Gastroesophageal sphincter (tissue), 3 donors: ENCODE data around the gene ELL2.

Experiments
- EP300 ChIP-seq: sonication (generic); formaldehyde crosslinking; IDR thresholded peaks from one replicate; pipeline ENCODE4 v1.6.1; 2017; ENCODE audit warnings: antibody characterized with exemption, mild to moderate bottlenecking
- POLR2A ChIP-seq, 2 donors: fragments of 450-650 bp; IDR thresholded peaks; one replicate each; pipeline ENCODE4 v1.6.1; 2017; ENCODE audit warnings: antibody characterized with exemption in 2 of 2, mild to moderate bottlenecking in 2 of 2, moderate library complexity in 1 of 2
- POLR2AphosphoS5 ChIP-seq: sonication (generic); formaldehyde crosslinking; IDR thresholded peaks from one replicate; pipeline ENCODE4 v1.6.1; 2017; ENCODE audit warnings: antibody characterized with exemption
- TF ChIP-seq, protein P1 (sequence below), 4 experiments: fragments of 200-600 bp in 2 of 4; fragments of 450-650 bp in 2 of 4; sonication (generic) in 1 of 4; IDR thresholded peaks; one replicate each; pipeline ENCODE4 v1.5.1; 2017 to 2019; ENCODE audit warnings: antibody characterized with exemption in 4 of 4, mild to moderate bottlenecking in 2 of 4, moderate library complexity in 2 of 4

DNA sequence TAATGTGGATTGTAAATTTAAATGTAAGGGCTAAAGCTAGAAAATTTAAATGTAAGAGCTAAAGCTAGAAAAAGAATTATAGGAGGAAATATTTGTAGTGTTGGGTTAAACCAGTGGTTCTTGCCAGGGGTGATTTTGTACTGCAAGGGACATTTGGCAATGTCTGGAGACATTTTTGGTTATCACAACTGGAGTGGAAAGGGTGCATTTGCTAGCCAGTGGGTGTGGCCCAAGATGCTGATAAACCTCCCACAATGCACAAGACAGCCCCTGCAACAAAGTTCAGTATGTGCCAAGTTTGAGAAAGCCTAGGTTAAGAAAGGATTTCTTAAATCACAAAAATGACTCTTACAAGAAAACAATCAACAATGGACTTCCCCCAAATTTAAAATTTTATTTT lies 31.6 kb upstream of the ELL2 start:
- TF ChIP-seq, protein P1, sequence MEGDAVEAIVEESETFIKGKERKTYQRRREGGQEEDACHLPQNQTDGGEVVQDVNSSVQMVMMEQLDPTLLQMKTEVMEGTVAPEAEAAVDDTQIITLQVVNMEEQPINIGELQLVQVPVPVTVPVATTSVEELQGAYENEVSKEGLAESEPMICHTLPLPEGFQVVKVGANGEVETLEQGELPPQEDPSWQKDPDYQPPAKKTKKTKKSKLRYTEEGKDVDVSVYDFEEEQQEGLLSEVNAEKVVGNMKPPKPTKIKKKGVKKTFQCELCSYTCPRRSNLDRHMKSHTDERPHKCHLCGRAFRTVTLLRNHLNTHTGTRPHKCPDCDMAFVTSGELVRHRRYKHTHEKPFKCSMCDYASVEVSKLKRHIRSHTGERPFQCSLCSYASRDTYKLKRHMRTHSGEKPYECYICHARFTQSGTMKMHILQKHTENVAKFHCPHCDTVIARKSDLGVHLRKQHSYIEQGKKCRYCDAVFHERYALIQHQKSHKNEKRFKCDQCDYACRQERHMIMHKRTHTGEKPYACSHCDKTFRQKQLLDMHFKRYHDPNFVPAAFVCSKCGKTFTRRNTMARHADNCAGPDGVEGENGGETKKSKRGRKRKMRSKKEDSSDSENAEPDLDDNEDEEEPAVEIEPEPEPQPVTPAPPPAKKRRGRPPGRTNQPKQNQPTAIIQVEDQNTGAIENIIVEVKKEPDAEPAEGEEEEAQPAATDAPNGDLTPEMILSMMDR (IDR thresholded peaks at IDR 0.05), result no peak
- TF ChIP-seq EP300 (no peak), POLR2A (IDR thresholded peaks at IDR 0.05) (no peak), POLR2AphosphoS5 (no peak)
